ENCODE data around the gene GTF2A1. TPM values are rescaled to one million over a fixed set of nuclear protein-coding genes. Genes with fewer than 3 reads are reported as not detected.

GTF2A1 gene
- total and polyA plus RNA-seq, 4 donors, result 4.5 to 40.8 (median 16.7) TPM

DNA sequence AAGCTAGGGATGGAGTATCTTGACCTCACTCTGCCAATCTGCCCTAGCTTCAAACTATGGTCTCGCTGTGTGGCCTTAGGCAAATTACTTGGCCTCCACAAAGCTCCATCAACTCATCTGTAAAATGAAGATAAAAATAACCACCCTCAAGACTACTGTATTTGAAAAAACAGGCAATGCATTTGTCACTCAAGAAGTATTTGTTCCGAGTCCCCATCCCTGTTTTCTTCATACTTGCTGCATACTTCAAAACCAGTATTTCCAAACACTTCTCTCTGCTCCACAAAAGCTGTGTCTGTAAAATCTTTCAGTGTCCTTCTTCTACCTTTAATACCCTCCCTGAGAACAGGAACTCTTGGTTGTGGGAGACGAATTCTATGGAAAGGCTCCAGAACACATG is 47.9 kb downstream of the GTF2A1 start:
- Histone ChIP-seq H3K27ac (ENCODE audit: low read depth in 1 of 2, low read length in 1 of 2) (no peak overlapping the region), H3K9ac (ENCODE audit: insufficient read depth in 1 of 2, low read length in 2 of 2) (no peak overlapping the region), H3K36me3 (ENCODE audit: control insufficient read depth in 4 of 4, insufficient read depth in 4 of 4, low read length in 4 of 4) (no peaks in the 10 kb centered on the region), H3K4me3 (no peak overlapping the region), H3K27me3 (ENCODE audit: control insufficient read depth in 3 of 3, insufficient read depth in 3 of 3, low read length in 2 of 3) (no peaks in the 10 kb centered on the region), H3K4me1 (ENCODE audit: control insufficient read depth in 5 of 5, insufficient read depth in 5 of 5, low read length in 5 of 5) (peaks cover 0 to 13% (median 1%) of the 10 kb centered on the region in 5 donors), H3K9me3 (ENCODE audit: control insufficient read depth in 4 of 4, insufficient read depth in 3 of 4, low read length in 3 of 4) (no peaks in the 10 kb centered on the region)
- no peak for DNase-seq
- TF ChIP-seq, protein P1, sequence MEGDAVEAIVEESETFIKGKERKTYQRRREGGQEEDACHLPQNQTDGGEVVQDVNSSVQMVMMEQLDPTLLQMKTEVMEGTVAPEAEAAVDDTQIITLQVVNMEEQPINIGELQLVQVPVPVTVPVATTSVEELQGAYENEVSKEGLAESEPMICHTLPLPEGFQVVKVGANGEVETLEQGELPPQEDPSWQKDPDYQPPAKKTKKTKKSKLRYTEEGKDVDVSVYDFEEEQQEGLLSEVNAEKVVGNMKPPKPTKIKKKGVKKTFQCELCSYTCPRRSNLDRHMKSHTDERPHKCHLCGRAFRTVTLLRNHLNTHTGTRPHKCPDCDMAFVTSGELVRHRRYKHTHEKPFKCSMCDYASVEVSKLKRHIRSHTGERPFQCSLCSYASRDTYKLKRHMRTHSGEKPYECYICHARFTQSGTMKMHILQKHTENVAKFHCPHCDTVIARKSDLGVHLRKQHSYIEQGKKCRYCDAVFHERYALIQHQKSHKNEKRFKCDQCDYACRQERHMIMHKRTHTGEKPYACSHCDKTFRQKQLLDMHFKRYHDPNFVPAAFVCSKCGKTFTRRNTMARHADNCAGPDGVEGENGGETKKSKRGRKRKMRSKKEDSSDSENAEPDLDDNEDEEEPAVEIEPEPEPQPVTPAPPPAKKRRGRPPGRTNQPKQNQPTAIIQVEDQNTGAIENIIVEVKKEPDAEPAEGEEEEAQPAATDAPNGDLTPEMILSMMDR (IDR thresholded peaks at IDR 0.05; ENCODE audit: control extremely low read depth, extremely low read depth), result no peak
- WGBS, 2 donors, result 72 to 76% methylated on average over 3 of the region's 3 CpGs
- ATAC-seq (ENCODE audit: insufficient read depth, low FRiP score), result no peak

GRCh38 chr14:81172353-81172752 is 48.4 kb downstream of the GTF2A1 start:
- H3K36me3 ChIP-seq (ENCODE audit: control insufficient read depth in 4 of 4, insufficient read depth in 4 of 4, low read length in 4 of 4), result no peaks in the 10 kb centered on the region
- H3K9me3 ChIP-seq (ENCODE audit: control insufficient read depth in 4 of 4, insufficient read depth in 3 of 4, low read length in 3 of 4), result no peaks in the 10 kb centered on the region
- 71 to 73% methylated on average over 2 of the region's 2 CpGs for WGBS, 2 donors
- no peak overlapping the region for H3K9ac ChIP-seq (ENCODE audit: insufficient read depth in 1 of 2, low read length in 2 of 2)
- no peak for DNase-seq
- ATAC-seq (ENCODE audit: insufficient read depth, low FRiP score), result no peak
- peaks cover 0 to 8% (median 1%) of the 10 kb centered on the region in 5 donors for H3K4me1 ChIP-seq (ENCODE audit: control insufficient read depth in 5 of 5, insufficient read depth in 5 of 5, low read length in 5 of 5)
- TF ChIP-seq, protein P1 (IDR thresholded peaks at IDR 0.05; ENCODE audit: control extremely low read depth, extremely low read depth), result no peak
- no peak overlapping the region for H3K4me3 ChIP-seq
- H3K27me3 ChIP-seq (ENCODE audit: control insufficient read depth in 3 of 3, insufficient read depth in 3 of 3, low read length in 2 of 3), result no peaks in the 10 kb centered on the region
- no peak overlapping the region for H3K27ac ChIP-seq (ENCODE audit: low read depth in 1 of 2, low read length in 1 of 2)

DNA sequence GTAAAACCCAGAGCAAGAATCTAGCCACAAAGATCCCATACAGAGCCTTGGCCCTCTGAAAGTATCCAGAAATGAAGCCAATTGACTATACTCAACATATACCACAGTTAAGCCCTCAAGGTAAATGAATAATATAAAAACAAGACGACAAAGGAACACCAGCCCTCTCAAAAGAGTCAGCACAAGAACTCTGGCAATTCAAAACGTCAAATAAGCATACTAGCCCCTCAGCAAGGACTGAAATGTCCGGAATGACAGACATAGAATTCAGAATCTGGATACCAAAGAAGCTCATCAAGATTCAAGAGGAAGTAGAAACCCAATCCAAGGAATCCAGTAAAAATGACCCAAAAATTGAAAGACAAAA is 49.9 kb downstream of the GTF2A1 start:
- H3K27me3 ChIP-seq (ENCODE audit: control insufficient read depth in 3 of 3, insufficient read depth in 3 of 3, low read length in 2 of 3), result no peaks in the 10 kb centered on the region
- H3K4me3 ChIP-seq, result no peak overlapping the region
- no peaks in the 10 kb centered on the region for H3K36me3 ChIP-seq (ENCODE audit: control insufficient read depth in 4 of 4, insufficient read depth in 4 of 4, low read length in 4 of 4)
- H3K9me3 ChIP-seq (ENCODE audit: control insufficient read depth in 4 of 4, insufficient read depth in 3 of 4, low read length in 3 of 4), result no peaks in the 10 kb centered on the region
- WGBS, 2 donors, result 16 to 23% methylated on average over 3 of the region's 3 CpGs
- TF ChIP-seq, protein P1 (IDR thresholded peaks at IDR 0.05; ENCODE audit: control extremely low read depth, extremely low read depth), result no peak
- H3K27ac ChIP-seq (ENCODE audit: low read depth in 1 of 2, low read length in 1 of 2), result peak overlapping the region in 1 of 2 donors; percentile 58
- DNase-seq (no peak), ATAC-seq (ENCODE audit: insufficient read depth, low FRiP score) (no peak)
- H3K4me1 ChIP-seq (ENCODE audit: control insufficient read depth in 5 of 5, insufficient read depth in 5 of 5, low read length in 5 of 5), result peaks cover 0 to 7% (median 1%) of the 10 kb centered on the region in 5 donors
- H3K9ac ChIP-seq (ENCODE audit: insufficient read depth in 1 of 2, low read length in 2 of 2), result peak overlapping the region in 1 of 2 donors; percentile 28

All from lung (tissue), 12 donors.